Progenitor cell of endocrine pancreas (in vitro differentiated cells): Measurements from ENCODE around the gene GSTM4. TPM values are rescaled to one million over a fixed set of nuclear protein-coding genes. Genes with fewer than 3 reads are reported as not detected.
A peak's percentile ranks its signal among the peaks of the same experiment; 100 is the strongest.

Source experiments
- DNase-seq: peaks from one replicate; pipeline ENCODE4 v3.0.0; 2021; ENCODE audit warnings: low spot score; ENCODE audit not compliant: unreplicated experiment
- H3K27ac Mint-ChIP-seq: 2 replicates; pipeline ENCODE4 v1.8.0; 2021; ENCODE audit warnings: mild to moderate bottlenecking, moderate library complexity, mixed read lengths
- H3K27me3 Mint-ChIP-seq: 2 replicates; pipeline ENCODE4 v1.8.0; 2021; ENCODE audit warnings: mixed read lengths
- H3K36me3 Mint-ChIP-seq: 2 replicates; pipeline ENCODE4 v1.8.0; 2022; ENCODE audit warnings: mixed read lengths; ENCODE audit not compliant: insufficient read depth
- H3K4me1 Mint-ChIP-seq: 2 replicates; pipeline ENCODE4 v1.8.0; 2021; ENCODE audit warnings: low read depth, mixed read lengths
- H3K4me3 Mint-ChIP-seq: 2 replicates; pipeline ENCODE4 v1.8.0; 2021; ENCODE audit warnings: low read depth, mild to moderate bottlenecking, moderate library complexity, mixed read lengths
- H3K9me3 Mint-ChIP-seq: 2 replicates; pipeline ENCODE4 v1.8.0; 2021; ENCODE audit warnings: low read depth, mixed read lengths
- CTCF ChIP-seq: fragments of 200-600 bp; sonication (generic); IDR thresholded peaks from one replicate; pipeline ENCODE4 v1.5.0; 2021; ENCODE audit warnings: antibody characterized with exemption, mild to moderate bottlenecking; ENCODE audit not compliant: unreplicated experiment
- total RNA-seq: library from RNA; stranded (reverse); gene quantifications from 2 replicates; pipeline ENCODE4 v1.2.1, GENCODE V29; 2021

GSTM4 gene
- total RNA-seq, 1 donor from 2014 or later = 21.0 TPM

- H3K4me3 Mint-ChIP-seq = no peak overlapping the region
- no peak for TF ChIP-seq CTCF
- no peaks in the 10 kb centered on the region for H3K9me3 Mint-ChIP-seq
- H3K27me3 Mint-ChIP-seq = peaks cover 6% of the 10 kb centered on the region
- no peak for DNase-seq
- H3K27ac Mint-ChIP-seq = no peak overlapping the region
- H3K36me3 Mint-ChIP-seq = no peaks in the 10 kb centered on the region
- peaks cover 20% of the 10 kb centered on the region for H3K4me1 Mint-ChIP-seq
Measured at GRCh38 chr1:109613361-109614147, 42.3 kb upstream of the GSTM4 start.

DNA sequence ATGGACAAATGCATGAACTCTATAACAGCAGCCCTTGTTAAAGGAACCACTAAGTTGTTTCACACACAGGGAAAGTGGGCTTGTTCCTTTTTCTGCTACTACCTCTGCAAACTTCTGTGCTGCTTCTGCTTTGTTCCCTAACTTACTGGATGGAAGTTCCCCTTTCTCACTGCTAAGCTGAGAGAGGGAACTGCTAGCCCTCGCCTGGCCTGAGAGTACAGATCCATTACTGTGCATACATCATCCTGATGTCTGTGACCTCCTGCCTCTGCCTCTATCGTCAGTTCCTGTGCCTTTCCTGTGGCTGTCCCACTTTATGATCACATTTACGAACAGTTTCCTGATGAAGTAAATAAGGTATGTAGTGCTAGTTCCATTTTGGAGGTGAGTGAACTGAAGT lies 40.0 kb upstream of the GSTM4 start:
- DNase-seq = no peak
- Mint-ChIP-seq H3K4me3 (no peak overlapping the region), H3K36me3 (no peaks in the 10 kb centered on the region), H3K4me1 (peaks cover 33% of the 10 kb centered on the region), H3K27ac (no peak overlapping the region), H3K9me3 (no peaks in the 10 kb centered on the region), H3K27me3 (peaks cover 6% of the 10 kb centered on the region)
- TF ChIP-seq CTCF = no peak

DNA sequence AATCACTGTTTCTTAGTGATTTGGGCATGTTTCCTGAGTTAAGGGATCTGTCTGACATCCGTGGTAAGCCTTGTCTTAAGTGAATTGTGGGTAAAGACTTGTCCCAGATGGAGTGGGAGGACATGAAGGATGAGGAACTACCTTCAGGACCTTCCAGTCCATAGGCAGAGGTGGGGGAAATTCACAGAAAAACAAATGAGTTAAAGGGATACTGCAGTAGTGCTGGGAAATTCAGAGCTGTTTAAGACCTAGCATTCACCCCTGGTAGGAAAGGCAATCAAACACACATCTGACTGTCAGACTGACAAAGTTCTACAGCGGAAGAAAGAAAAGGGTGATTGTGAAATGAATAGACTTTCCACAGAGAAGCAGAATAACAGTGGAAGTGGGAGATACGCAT lies 39.5 kb upstream of the GSTM4 start:
- H3K27me3 Mint-ChIP-seq = peaks cover 6% of the 10 kb centered on the region
- no peak for DNase-seq
- peaks cover 33% of the 10 kb centered on the region for H3K4me1 Mint-ChIP-seq
- no peak overlapping the region for H3K27ac Mint-ChIP-seq
- no peaks in the 10 kb centered on the region for H3K9me3 Mint-ChIP-seq
- no peak for TF ChIP-seq CTCF
- H3K36me3 Mint-ChIP-seq = no peaks in the 10 kb centered on the region
- H3K4me3 Mint-ChIP-seq = no peak overlapping the region

DNA sequence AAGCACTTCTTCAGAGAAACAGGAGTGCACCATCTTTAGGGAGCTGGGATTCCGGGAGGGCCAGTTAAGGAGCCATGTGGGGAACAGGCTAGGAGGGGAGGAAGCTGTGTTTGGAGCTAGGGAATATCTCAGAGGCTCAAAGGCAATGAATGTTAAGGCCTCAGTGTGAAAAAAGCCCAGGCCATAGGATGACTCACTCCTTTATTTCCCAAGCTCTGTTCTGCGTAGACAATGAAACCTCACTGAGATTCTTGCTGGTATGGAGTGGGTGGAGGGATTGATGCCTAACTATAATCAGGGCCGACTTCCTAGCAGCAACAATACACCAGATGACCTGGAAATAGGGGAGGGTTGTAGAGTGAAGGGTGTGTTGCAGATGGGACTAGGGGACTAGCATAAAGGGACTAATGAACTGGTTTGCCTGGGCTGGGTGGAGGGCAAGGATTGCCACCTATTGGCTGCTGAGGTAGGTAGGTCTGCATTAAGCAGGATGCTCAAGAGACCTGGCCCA lies 38.6 kb upstream of the GSTM4 start:
- Mint-ChIP-seq H3K4me3 (no peak overlapping the region), H3K27ac (peak overlapping the region; percentile 67), H3K27me3 (peaks cover 6% of the 10 kb centered on the region), H3K4me1 (peaks cover 36% of the 10 kb centered on the region), H3K9me3 (no peaks in the 10 kb centered on the region), H3K36me3 (no peaks in the 10 kb centered on the region)
- no peak for DNase-seq
- no peak for TF ChIP-seq CTCF

DNA sequence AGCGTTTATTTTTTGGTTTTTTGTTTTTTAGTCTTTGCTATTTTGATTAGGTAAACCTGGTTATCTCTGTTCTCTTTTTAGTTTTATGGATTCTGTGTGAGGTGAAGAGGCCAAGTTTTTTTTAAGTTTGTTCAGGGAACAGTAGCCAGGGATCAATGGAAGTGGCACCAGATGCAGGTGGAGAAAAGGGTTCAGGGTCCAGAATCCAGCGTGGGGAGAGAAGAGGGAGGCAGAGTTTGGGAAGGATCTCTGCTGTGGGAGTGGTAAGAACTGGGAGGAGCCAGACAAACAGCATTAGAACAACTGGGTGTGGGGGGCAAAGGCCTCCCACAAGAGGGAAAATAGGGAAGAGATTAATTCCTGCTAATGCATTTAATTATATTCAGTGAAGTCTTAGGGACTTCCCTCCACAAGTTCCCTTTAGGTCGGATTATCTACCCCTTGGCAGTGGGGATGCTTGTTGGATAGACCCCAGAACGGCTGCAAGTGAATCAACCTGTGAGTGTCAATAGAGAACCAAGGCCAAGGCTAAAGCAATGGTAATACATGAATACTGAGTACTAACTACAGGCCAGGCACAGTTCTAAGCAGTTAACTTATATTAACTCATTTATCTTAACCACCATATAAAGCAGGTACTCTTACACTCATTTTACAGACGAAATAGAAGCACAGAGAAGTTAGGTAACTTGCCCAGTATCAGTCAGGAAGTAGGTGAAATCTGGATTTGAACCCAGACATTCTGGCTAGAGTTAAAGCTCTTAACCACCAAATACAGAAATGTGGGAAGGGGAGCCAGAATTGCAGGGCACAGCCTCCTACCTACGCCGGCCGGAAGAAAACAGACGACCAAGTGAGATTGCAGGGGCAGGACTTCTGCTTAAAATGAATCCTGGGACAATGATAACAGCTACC lies 37.0 kb upstream of the GSTM4 start:
- Mint-ChIP-seq H3K27me3 (peaks cover 6% of the 10 kb centered on the region), H3K4me1 (peaks cover 36% of the 10 kb centered on the region), H3K4me3 (peak overlapping the region; percentile 95), H3K27ac (peak overlapping the region; percentile 94), H3K9me3 (no peaks in the 10 kb centered on the region), H3K36me3 (no peaks in the 10 kb centered on the region)
- DNase-seq = no peak
- no peak for TF ChIP-seq CTCF
